WTC11 (cell line): Measurements from ENCODE around the gene SLC41A3. TPM values are rescaled to one million over a fixed set of nuclear protein-coding genes. Genes with fewer than 3 reads are reported as not detected.

Experiments
- ATAC-seq: fragments of 200-7000 bp; cut with Tn5 transposase; 2 replicates; pipeline ENCODE4 v1.10.0; 2021; ENCODE audit warnings: mild to moderate bottlenecking, moderate library complexity
- CTCF ChIA-PET: fragments of 300-600 bp; sonication (Branson Sonifier 250); formaldehyde crosslinking; loops from one replicate; lab custom pipeline; 2021; ENCODE audit warnings: antibody characterized with exemption; lab: Charles Lee
- POLR2A ChIA-PET: fragments of 350-600 bp; sonication (Branson Sonifier 250); formaldehyde crosslinking; loops from one replicate; lab custom pipeline; 2021; ENCODE audit warnings: antibody characterized with exemption; lab: Charles Lee
- DNase-seq: peaks from one replicate; pipeline ENCODE4 v3.0.0; 2021; ENCODE audit warnings: low spot score
- H3K27ac Mint-ChIP-seq: 2 replicates; pipeline ENCODE4 v1.8.0; 2021; ENCODE audit warnings: mixed read lengths
- H3K27me3 Mint-ChIP-seq: 2 replicates; pipeline ENCODE4 v1.8.0; 2021; ENCODE audit warnings: low read depth, mild to moderate bottlenecking, moderate library complexity, mixed read lengths
- H3K36me3 Mint-ChIP-seq: 2 replicates; pipeline ENCODE4 v1.8.0; 2021; ENCODE audit warnings: mixed read lengths
- H3K4me1 Mint-ChIP-seq: 2 replicates; pipeline ENCODE4 v1.8.0; 2022; ENCODE audit warnings: mixed read lengths
- H3K4me3 Mint-ChIP-seq: 2 replicates; pipeline ENCODE4 v1.8.0; 2021; ENCODE audit warnings: mild to moderate bottlenecking, moderate library complexity, mixed read lengths
- H3K9me3 Mint-ChIP-seq: 2 replicates; pipeline ENCODE4 v1.8.0; 2021; ENCODE audit warnings: mixed read lengths
- EMX1 ChIP-seq: fragments of 250-450 bp; sonication (Bioruptor Pico); IDR thresholded peaks from 2 replicates; pipeline ENCODE4 v1.8.0; 2021; ENCODE audit warnings: mild to moderate bottlenecking
- ETV6 ChIP-seq: sonication (generic); formaldehyde crosslinking; IDR thresholded peaks from 2 replicates; pipeline ENCODE4 v1.8.1; 2022; ENCODE audit warnings: mild to moderate bottlenecking, missing genetic modification reagents
- FOXK1 ChIP-seq: sonication (generic); formaldehyde crosslinking; IDR thresholded peaks from 2 replicates; pipeline ENCODE4 v1.8.0; 2022; ENCODE audit warnings: mild to moderate bottlenecking, moderate library complexity, missing genetic modification reagents
- GABPB1 ChIP-seq: sonication (generic); formaldehyde crosslinking; IDR thresholded peaks from 2 replicates; pipeline ENCODE4 v1.8.1; 2023; ENCODE audit warnings: mild to moderate bottlenecking, missing genetic modification reagents
- HMGA2 ChIP-seq: fragments of 250-450 bp; sonication (Bioruptor Pico); IDR thresholded peaks from 2 replicates; pipeline ENCODE4 v1.4.0; 2021; ENCODE audit warnings: mild to moderate bottlenecking, moderate library complexity
- OVOL2 ChIP-seq: fragments of 250-450 bp; sonication (Bioruptor Pico); IDR thresholded peaks from 2 replicates; pipeline ENCODE4 v1.9.0; 2021; ENCODE audit warnings: mild to moderate bottlenecking, borderline replicate concordance
- RELA ChIP-seq: sonication (generic); formaldehyde crosslinking; IDR thresholded peaks from 2 replicates; pipeline ENCODE4 v1.8.1; 2022; ENCODE audit warnings: missing genetic modification reagents, mild to moderate bottlenecking, borderline replicate concordance
- RORB ChIP-seq: fragments of 250-450 bp; sonication (Bioruptor Pico); IDR thresholded peaks from 2 replicates; pipeline ENCODE4 v1.9.0; 2021; ENCODE audit warnings: mild to moderate bottlenecking
- SOX15 ChIP-seq: fragments of 250-450 bp; sonication (Bioruptor Pico); IDR thresholded peaks from 2 replicates; pipeline ENCODE4 v1.9.0; 2021; ENCODE audit warnings: mild to moderate bottlenecking
- SP1 ChIP-seq: sonication (generic); formaldehyde crosslinking; conservative IDR thresholded peaks from 2 replicates; pipeline ENCODE4 v1.8.1; 2022; ENCODE audit warnings: missing genetic modification reagents
- TCF7 ChIP-seq: sonication (generic); formaldehyde crosslinking; IDR thresholded peaks from 2 replicates; pipeline ENCODE4 v1.8.0; 2022; ENCODE audit warnings: mild to moderate bottlenecking, low read depth, missing genetic modification reagents, moderate library complexity
- TEAD4 ChIP-seq: sonication (generic); formaldehyde crosslinking; IDR thresholded peaks from 2 replicates; pipeline ENCODE4 v1.8.0; 2022; ENCODE audit warnings: mild to moderate bottlenecking, missing genetic modification reagents
- ZNF121 ChIP-seq: sonication (generic); formaldehyde crosslinking; IDR thresholded peaks from 2 replicates; pipeline ENCODE4 v1.8.0; 2023; ENCODE audit warnings: missing genetic modification reagents
- total RNA-seq: library from RNA; stranded (reverse); gene quantifications from 3 replicates; pipeline ENCODE4 v1.2.3, GENCODE V29; 2021
- TF ChIP-seq, protein P1 (sequence below): sonication (generic); formaldehyde crosslinking; IDR thresholded peaks from 2 replicates; pipeline ENCODE4 v1.8.1; 2023; ENCODE audit warnings: mild to moderate bottlenecking, missing genetic modification reagents
- TF ChIP-seq, protein P2 (sequence below): sonication (generic); formaldehyde crosslinking; IDR thresholded peaks from 2 replicates; pipeline ENCODE4 v1.8.0; 2022; ENCODE audit warnings: mild to moderate bottlenecking, missing genetic modification reagents
- TF ChIP-seq, protein P3 (sequence below): fragments of 250-450 bp; sonication (Bioruptor Pico); IDR thresholded peaks from 2 replicates; pipeline ENCODE4 v1.9.0; 2021; ENCODE audit warnings: mild to moderate bottlenecking, borderline replicate concordance
- TF ChIP-seq, protein P4 (sequence below): fragments of 250-450 bp; sonication (Bioruptor Pico); IDR thresholded peaks from 2 replicates; pipeline ENCODE4 v1.9.0; 2021; ENCODE audit warnings: moderate library complexity, mild to moderate bottlenecking, inconsistent platforms, borderline replicate concordance

Gene SLC41A3
- total RNA-seq, 1 experiment from 2014 or later: 28.4 TPM

DNA sequence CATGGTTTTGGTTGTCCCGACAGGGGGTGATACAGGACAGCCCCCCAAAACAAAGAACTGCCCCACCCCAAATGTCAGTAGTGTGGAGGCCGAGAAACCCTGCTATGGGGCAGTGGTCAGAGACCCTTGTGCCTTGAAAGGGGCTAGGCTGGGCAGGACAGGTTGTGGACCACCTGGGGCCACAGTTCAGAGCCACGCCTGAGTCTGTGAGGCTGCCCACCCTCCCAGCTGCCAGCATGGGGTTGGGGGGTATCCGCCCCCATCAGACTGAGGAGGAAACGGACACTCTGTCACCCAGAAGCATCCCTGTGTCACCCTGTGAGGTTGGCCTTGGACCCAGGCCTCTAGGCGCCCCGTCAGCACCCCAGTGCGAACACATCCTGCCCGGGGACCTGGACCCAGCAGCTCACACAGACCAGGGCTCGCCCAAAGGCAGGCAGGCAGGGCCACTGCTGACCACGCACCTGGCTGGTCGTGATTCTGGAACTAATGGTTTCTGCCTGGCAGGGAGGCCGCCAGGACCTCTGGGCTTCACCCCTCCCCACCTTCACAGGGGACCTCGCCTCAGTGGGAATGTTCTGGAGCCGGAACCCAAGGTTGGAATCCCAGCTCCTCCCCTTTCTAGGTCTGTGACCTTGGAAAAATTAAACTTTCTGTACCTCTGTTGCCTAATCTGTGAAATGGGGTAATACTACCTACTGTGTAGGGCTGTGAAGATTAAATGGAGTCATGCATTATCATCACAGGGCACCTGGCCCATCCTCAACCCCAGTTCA lies 1.4 kb downstream of the SLC41A3 start (continued):
- TF ChIP-seq OVOL2 (CRISPR knock-in tag): no peak
- no peak for TF ChIP-seq TCF7

DNA sequence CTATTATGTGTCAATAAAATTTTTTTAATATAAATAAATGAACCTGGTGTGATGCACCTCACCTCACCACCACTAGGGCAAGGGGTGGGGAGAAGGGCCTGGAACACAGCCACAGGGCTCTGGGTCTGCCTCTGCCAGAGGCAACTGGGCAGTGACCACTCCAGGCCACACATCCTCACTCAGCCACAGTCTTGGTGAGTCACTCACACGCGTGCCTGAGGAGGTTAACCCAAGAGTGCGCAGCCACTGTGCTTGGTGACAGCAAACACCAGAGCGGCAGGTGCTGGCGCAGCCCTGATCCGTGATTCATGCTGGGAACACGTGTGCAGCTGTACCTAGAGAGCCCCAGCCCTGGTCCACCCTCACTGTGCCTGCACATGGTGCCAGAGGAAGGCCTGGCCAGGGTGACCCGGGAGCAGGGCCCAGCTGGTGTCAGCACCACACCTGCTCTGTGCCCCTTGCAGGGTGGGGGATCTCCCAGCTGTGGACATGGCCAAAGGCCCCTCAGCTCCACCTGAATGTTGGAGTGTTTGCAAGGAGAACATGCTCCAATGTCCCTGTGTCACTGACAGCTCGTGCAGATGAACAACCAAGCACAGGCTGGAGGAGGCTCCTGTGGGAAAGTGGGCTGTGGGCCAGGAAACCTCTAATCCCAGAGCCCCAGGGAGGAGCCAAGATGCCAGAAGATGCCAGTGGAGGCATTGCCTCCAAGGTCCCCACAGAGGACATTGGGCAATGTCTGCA lies 2.1 kb downstream of the SLC41A3 start:
- DNase-seq (peak; percentile 32), ATAC-seq (peak; percentile 9; the same call in 1 of the 2 replicates)
- Mint-ChIP-seq H3K27ac (no peak overlapping the region), H3K36me3 (peaks cover 14% of the 10 kb centered on the region), H3K9me3 (peaks cover 24% of the 10 kb centered on the region), H3K4me3 (no peak overlapping the region), H3K27me3 (peaks cover 12% of the 10 kb centered on the region), H3K4me1 (peaks cover 13% of the 10 kb centered on the region)
- ChIA-PET POLR2A (no interaction called here), CTCF (interaction anchor here (1.0 kb wide), 1 partner anchor 77 kb away, joined by 3 read pairs; no protein-coding TSS in a partner anchor)
- TF ChIP-seq ZNF121 (CRISPR knock-in tag): no peak
- no peak for TF ChIP-seq GABPB1 (CRISPR knock-in tag)
- TF ChIP-seq, protein P1, sequence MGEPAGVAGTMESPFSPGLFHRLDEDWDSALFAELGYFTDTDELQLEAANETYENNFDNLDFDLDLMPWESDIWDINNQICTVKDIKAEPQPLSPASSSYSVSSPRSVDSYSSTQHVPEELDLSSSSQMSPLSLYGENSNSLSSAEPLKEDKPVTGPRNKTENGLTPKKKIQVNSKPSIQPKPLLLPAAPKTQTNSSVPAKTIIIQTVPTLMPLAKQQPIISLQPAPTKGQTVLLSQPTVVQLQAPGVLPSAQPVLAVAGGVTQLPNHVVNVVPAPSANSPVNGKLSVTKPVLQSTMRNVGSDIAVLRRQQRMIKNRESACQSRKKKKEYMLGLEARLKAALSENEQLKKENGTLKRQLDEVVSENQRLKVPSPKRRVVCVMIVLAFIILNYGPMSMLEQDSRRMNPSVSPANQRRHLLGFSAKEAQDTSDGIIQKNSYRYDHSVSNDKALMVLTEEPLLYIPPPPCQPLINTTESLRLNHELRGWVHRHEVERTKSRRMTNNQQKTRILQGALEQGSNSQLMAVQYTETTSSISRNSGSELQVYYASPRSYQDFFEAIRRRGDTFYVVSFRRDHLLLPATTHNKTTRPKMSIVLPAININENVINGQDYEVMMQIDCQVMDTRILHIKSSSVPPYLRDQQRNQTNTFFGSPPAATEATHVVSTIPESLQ: no peak
- no peak for TF ChIP-seq EMX1 (CRISPR knock-in tag)
- no peak for TF ChIP-seq ETV6 (CRISPR knock-in tag)
- TF ChIP-seq RORB (CRISPR knock-in tag): no peak
- TF ChIP-seq SP1: no peak
- TF ChIP-seq, protein P2, sequence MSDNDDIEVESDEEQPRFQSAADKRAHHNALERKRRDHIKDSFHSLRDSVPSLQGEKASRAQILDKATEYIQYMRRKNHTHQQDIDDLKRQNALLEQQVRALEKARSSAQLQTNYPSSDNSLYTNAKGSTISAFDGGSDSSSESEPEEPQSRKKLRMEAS (CRISPR knock-in tag): no peak
- TF ChIP-seq, protein P3, sequence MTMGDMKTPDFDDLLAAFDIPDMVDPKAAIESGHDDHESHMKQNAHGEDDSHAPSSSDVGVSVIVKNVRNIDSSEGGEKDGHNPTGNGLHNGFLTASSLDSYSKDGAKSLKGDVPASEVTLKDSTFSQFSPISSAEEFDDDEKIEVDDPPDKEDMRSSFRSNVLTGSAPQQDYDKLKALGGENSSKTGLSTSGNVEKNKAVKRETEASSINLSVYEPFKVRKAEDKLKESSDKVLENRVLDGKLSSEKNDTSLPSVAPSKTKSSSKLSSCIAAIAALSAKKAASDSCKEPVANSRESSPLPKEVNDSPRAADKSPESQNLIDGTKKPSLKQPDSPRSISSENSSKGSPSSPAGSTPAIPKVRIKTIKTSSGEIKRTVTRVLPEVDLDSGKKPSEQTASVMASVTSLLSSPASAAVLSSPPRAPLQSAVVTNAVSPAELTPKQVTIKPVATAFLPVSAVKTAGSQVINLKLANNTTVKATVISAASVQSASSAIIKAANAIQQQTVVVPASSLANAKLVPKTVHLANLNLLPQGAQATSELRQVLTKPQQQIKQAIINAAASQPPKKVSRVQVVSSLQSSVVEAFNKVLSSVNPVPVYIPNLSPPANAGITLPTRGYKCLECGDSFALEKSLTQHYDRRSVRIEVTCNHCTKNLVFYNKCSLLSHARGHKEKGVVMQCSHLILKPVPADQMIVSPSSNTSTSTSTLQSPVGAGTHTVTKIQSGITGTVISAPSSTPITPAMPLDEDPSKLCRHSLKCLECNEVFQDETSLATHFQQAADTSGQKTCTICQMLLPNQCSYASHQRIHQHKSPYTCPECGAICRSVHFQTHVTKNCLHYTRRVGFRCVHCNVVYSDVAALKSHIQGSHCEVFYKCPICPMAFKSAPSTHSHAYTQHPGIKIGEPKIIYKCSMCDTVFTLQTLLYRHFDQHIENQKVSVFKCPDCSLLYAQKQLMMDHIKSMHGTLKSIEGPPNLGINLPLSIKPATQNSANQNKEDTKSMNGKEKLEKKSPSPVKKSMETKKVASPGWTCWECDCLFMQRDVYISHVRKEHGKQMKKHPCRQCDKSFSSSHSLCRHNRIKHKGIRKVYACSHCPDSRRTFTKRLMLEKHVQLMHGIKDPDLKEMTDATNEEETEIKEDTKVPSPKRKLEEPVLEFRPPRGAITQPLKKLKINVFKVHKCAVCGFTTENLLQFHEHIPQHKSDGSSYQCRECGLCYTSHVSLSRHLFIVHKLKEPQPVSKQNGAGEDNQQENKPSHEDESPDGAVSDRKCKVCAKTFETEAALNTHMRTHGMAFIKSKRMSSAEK (CRISPR knock-in tag): no peak
- no peak for TF ChIP-seq TEAD4 (CRISPR knock-in tag)
- no peak for TF ChIP-seq RELA (CRISPR knock-in tag)
- TF ChIP-seq OVOL2 (CRISPR knock-in tag): no peak
- no peak for TF ChIP-seq SOX15 (CRISPR knock-in tag)
- TF ChIP-seq, protein P4, sequence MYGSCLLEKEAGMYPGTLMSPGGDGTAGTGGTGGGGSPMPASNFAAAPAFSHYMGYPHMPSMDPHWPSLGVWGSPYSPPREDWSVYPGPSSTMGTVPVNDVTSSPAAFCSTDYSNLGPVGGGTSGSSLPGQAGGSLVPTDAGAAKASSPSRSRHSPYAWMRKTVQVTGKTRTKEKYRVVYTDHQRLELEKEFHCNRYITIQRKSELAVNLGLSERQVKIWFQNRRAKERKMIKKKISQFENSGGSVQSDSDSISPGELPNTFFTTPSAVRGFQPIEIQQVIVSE (CRISPR knock-in tag): no peak
- TF ChIP-seq HMGA2 (CRISPR knock-in tag): no peak
- no peak for TF ChIP-seq FOXK1 (CRISPR knock-in tag)
